RWPE2 (cell line): ENCODE data around the gene PRKCE.

Experiments
- ATAC-seq: fragments of 200-7000 bp; cut with Tn5 transposase; 3 replicates; pipeline ENCODE4 v1.9.1; 2021; ENCODE audit warnings: low read depth
- DNase-seq: peaks from one replicate; pipeline ENCODE4 v3.0.0-alpha.2; 2020; ENCODE audit warnings: low spot score
- H3K27ac ChIP-seq: fragments of 450-650 bp; 2 replicates; pipeline ENCODE4 v1.5.1; 2017; ENCODE audit warnings: mild to moderate bottlenecking; ENCODE audit not compliant: poor library complexity, severe bottlenecking
- H3K27me3 ChIP-seq: fragments of 250-450 bp; sonication (Bioruptor Pico); 2 replicates; pipeline ENCODE4 v1.5.1; 2021; ENCODE audit warnings: mild to moderate bottlenecking, moderate library complexity; ENCODE audit not compliant: insufficient read depth, poor library complexity, severe bottlenecking
- H3K36me3 ChIP-seq: fragments of 250-450 bp; sonication (Bioruptor Pico); 2 replicates; pipeline ENCODE4 v1.5.1; 2020; ENCODE audit warnings: low read depth, mild to moderate bottlenecking, moderate library complexity
- H3K4me1 ChIP-seq: fragments of 250-450 bp; sonication (Bioruptor Pico); 2 replicates; pipeline ENCODE4 v1.5.1; 2021; ENCODE audit warnings: mild to moderate bottlenecking, moderate library complexity; ENCODE audit not compliant: insufficient read depth, poor library complexity, severe bottlenecking
- H3K4me3 ChIP-seq: fragments of 250-450 bp; sonication (Bioruptor Pico); 2 replicates; pipeline ENCODE4 v1.5.1; 2021; ENCODE audit warnings: mild to moderate bottlenecking, moderate library complexity; ENCODE audit not compliant: severe bottlenecking
- H3K9me3 ChIP-seq: fragments of 250-450 bp; sonication (Bioruptor Pico); 2 replicates; pipeline ENCODE4 v1.5.1; 2021; ENCODE audit warnings: mild to moderate bottlenecking, moderate library complexity; ENCODE audit not compliant: severe bottlenecking
- TF ChIP-seq, protein P1 (sequence below): fragments of 450-650 bp; IDR thresholded peaks from one replicate; pipeline ENCODE4 v1.5.1; 2017; ENCODE audit warnings: mild to moderate bottlenecking, moderate library complexity; ENCODE audit not compliant: poor library complexity, severe bottlenecking

Gene PRKCE

DNA sequence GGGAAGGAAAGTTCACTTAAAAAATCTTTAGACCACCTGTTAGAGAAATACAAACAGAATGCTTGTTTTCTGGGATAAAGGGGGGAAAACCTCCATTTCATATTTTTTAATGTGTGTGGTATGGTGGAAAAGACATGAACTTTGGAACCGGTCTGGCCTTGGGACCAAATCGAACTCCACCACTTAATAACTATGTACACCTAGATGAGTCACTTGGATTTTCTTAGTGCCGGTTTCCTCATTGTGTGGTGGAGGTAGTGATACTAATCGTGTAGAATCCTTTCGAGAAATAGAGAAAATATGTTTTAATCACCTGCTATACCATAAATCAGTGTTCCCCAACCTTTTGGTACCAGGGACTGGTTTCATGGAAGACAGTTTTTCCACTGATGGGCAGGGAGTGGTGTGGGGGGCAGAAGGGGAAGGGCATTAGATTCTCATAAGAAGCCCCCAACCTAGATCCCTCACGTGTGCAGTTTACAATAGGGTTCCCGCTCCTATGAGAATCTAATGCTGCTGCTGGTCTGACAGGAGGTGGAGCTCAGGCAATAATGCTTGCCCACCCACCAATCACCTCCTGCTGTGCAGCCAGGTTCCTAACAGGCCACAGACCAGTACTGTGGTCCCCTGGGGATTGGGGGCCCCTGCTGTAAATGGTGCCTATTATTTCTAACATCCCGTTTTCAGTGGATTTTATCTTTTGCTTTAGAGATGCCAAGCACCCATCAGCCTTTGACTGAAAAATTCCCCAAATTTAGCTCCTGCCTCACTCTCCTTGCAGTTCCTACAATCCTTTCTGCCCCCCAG, 308.8 kb downstream of the PRKCE start:
- DNase-seq = no peak
- Histone ChIP-seq H3K4me3 (no peak overlapping the region), H3K9me3 (no peaks in the 10 kb centered on the region), H3K27ac (no peak overlapping the region), H3K27me3 (no peaks in the 10 kb centered on the region), H3K4me1 (peaks cover 36% of the 10 kb centered on the region), H3K36me3 (no peaks in the 10 kb centered on the region)
- no peak for ATAC-seq
- TF ChIP-seq, protein P1, sequence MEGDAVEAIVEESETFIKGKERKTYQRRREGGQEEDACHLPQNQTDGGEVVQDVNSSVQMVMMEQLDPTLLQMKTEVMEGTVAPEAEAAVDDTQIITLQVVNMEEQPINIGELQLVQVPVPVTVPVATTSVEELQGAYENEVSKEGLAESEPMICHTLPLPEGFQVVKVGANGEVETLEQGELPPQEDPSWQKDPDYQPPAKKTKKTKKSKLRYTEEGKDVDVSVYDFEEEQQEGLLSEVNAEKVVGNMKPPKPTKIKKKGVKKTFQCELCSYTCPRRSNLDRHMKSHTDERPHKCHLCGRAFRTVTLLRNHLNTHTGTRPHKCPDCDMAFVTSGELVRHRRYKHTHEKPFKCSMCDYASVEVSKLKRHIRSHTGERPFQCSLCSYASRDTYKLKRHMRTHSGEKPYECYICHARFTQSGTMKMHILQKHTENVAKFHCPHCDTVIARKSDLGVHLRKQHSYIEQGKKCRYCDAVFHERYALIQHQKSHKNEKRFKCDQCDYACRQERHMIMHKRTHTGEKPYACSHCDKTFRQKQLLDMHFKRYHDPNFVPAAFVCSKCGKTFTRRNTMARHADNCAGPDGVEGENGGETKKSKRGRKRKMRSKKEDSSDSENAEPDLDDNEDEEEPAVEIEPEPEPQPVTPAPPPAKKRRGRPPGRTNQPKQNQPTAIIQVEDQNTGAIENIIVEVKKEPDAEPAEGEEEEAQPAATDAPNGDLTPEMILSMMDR = no peak

- Histone ChIP-seq H3K4me1 (peaks cover 36% of the 10 kb centered on the region), H3K27me3 (no peaks in the 10 kb centered on the region), H3K36me3 (no peaks in the 10 kb centered on the region), H3K4me3 (no peak overlapping the region), H3K9me3 (no peaks in the 10 kb centered on the region), H3K27ac (peak overlapping the region; percentile 97)
- ATAC-seq (no peak), DNase-seq (no peak)
- TF ChIP-seq, protein P1 = no peak
These were observed 310.9 kb downstream of the PRKCE start for GRCh38 chr2:45962177-45962921.

- Histone ChIP-seq H3K27ac (peak overlapping the region; percentile 97), H3K4me1 (peaks cover 36% of the 10 kb centered on the region), H3K27me3 (no peaks in the 10 kb centered on the region), H3K36me3 (no peaks in the 10 kb centered on the region), H3K9me3 (no peaks in the 10 kb centered on the region), H3K4me3 (no peak overlapping the region)
- DNase-seq (no peak), ATAC-seq (peak; percentile 48)
- TF ChIP-seq, protein P1 = no peak
These were observed 312.3 kb downstream of the PRKCE start for GRCh38 chr2:45963816-45964215.

- no peaks in the 10 kb centered on the region for H3K27me3 ChIP-seq
- no peaks in the 10 kb centered on the region for H3K9me3 ChIP-seq
- peak overlapping the region; percentile 97 for H3K27ac ChIP-seq
- peaks cover 36% of the 10 kb centered on the region for H3K4me1 ChIP-seq
- H3K4me3 ChIP-seq = no peak overlapping the region
- peak; percentile 97 for DNase-seq
- H3K36me3 ChIP-seq = no peaks in the 10 kb centered on the region
- peak; percentile 92 for ATAC-seq
- TF ChIP-seq, protein P1 = no peak
These were observed 312.9 kb downstream of the PRKCE start for GRCh38 chr2:45964223-45964841.
